DOHH2 (cell line): ENCODE results near the gene IMMP2L.

Source experiments
- H3F3A ChIP-seq: fragments of 200-600 bp; sonication (generic), shearing (Covaris generic); 2 replicates; pipeline ENCODE4 v1.6.0; 2016; ENCODE audit warnings: antibody characterized with exemption, mild to moderate bottlenecking; ENCODE audit not compliant: control insufficient read depth, insufficient read depth
- H3K27ac ChIP-seq: fragments of 200-600 bp; sonication (generic); 2 replicates; pipeline ENCODE4 v1.5.1; 2014; ENCODE audit warnings: low read depth, mild to moderate bottlenecking, low read length, moderate library complexity
- H3K27me3 ChIP-seq: fragments of 200-600 bp; sonication (generic); 2 replicates; pipeline ENCODE4 v1.6.1; 2014; ENCODE audit warnings: mild to moderate bottlenecking, low read length, mixed read lengths; ENCODE audit not compliant: control insufficient read depth
- H3K36me3 ChIP-seq: fragments of 200-600 bp; sonication (generic); 2 replicates; pipeline ENCODE4 v1.6.1; 2014; ENCODE audit warnings: mild to moderate bottlenecking, low read length, moderate library complexity, mixed read lengths; ENCODE audit not compliant: control insufficient read depth
- H3K4me1 ChIP-seq: fragments of 200-600 bp; sonication (generic); 2 replicates; pipeline ENCODE4 v1.6.1; 2014; ENCODE audit warnings: mild to moderate bottlenecking, low read length, mixed read lengths; ENCODE audit not compliant: control insufficient read depth
- H3K4me2 ChIP-seq: fragments of 200-600 bp; sonication (generic); 2 replicates; pipeline ENCODE4 v1.6.0; 2014; ENCODE audit warnings: mild to moderate bottlenecking, low read length, moderate library complexity
- H3K4me3 ChIP-seq: fragments of 200-600 bp; sonication (generic); 2 replicates; pipeline ENCODE4 v1.5.1; 2014; ENCODE audit warnings: mild to moderate bottlenecking, low read length, mixed read lengths
- H3K79me2 ChIP-seq: fragments of 200-600 bp; sonication (generic); 2 replicates; pipeline ENCODE4 v1.6.1; 2014; ENCODE audit warnings: mild to moderate bottlenecking, low read length, mixed read lengths; ENCODE audit not compliant: control insufficient read depth
- H3K9me2 ChIP-seq: fragments of 200-600 bp; sonication (generic); replicated peaks from 2 replicates; pipeline ENCODE4 v1.6.1; 2014; ENCODE audit warnings: mild to moderate bottlenecking, low read length, mixed read lengths; ENCODE audit not compliant: control insufficient read depth
- H3K9me3 ChIP-seq: fragments of 200-600 bp; sonication (generic); 2 replicates; pipeline ENCODE4 v1.6.1; 2014; ENCODE audit warnings: antibody characterized with exemption, low read length, mixed read lengths; ENCODE audit not compliant: control insufficient read depth, insufficient read depth
- H4K20me1 ChIP-seq: fragments of 200-600 bp; sonication (generic); 2 replicates; pipeline ENCODE4 v1.6.0; 2014; ENCODE audit warnings: low read depth, mild to moderate bottlenecking, antibody characterized with exemption, low read length, moderate library complexity; ENCODE audit not compliant: control insufficient read depth, insufficient read depth
- CTCF ChIP-seq: fragments of 200-600 bp; sonication (generic); IDR thresholded peaks from one replicate; pipeline ENCODE4 v1.5.1; 2014; ENCODE audit warnings: antibody characterized with exemption, mild to moderate bottlenecking, low read depth, low read length; ENCODE audit not compliant: poor library complexity, severe bottlenecking
- EZH2phosphoT487 ChIP-seq: fragments of 200-600 bp; sonication (generic); IDR thresholded peaks from 2 replicates; pipeline ENCODE4 v1.6.1; 2017; ENCODE audit warnings: borderline replicate concordance, mild to moderate bottlenecking, antibody characterized with exemption, low read length, moderate library complexity, mixed read lengths

IMMP2L gene

GRCh38 chr7:110625294-110625693 lies 937.0 kb downstream of the IMMP2L start:
- H3K27ac ChIP-seq = no peak overlapping the region
- H3K9me3 ChIP-seq = no peaks in the 10 kb centered on the region
- H4K20me1 ChIP-seq = no peaks in the 10 kb centered on the region
- no peaks in the 10 kb centered on the region for H3K27me3 ChIP-seq
- H3K4me3 ChIP-seq = no peak overlapping the region
- H3K9me2 ChIP-seq = no peaks in the 10 kb centered on the region
- no peak overlapping the region for H3K4me2 ChIP-seq
- no peaks in the 10 kb centered on the region for H3K79me2 ChIP-seq
- no peaks in the 10 kb centered on the region for H3K36me3 ChIP-seq
- H3K4me1 ChIP-seq = no peaks in the 10 kb centered on the region
- no peaks in the 10 kb centered on the region for H3F3A ChIP-seq
- no peak for TF ChIP-seq EZH2phosphoT487
- TF ChIP-seq CTCF = no peak

GRCh38 chr7:110623436-110623835 lies 938.9 kb downstream of the IMMP2L start:
- no peak overlapping the region for H3K27ac ChIP-seq
- H3K4me1 ChIP-seq = no peaks in the 10 kb centered on the region
- no peaks in the 10 kb centered on the region for H3K9me2 ChIP-seq
- H3K4me2 ChIP-seq = no peak overlapping the region
- no peaks in the 10 kb centered on the region for H3K36me3 ChIP-seq
- TF ChIP-seq CTCF (no peak), EZH2phosphoT487 (no peak)
- no peaks in the 10 kb centered on the region for H3F3A ChIP-seq
- H3K9me3 ChIP-seq = no peaks in the 10 kb centered on the region
- H4K20me1 ChIP-seq = no peaks in the 10 kb centered on the region
- H3K27me3 ChIP-seq = no peaks in the 10 kb centered on the region
- H3K79me2 ChIP-seq = no peaks in the 10 kb centered on the region
- H3K4me3 ChIP-seq = no peak overlapping the region

GRCh38 chr7:110621289-110621688 lies 941.0 kb downstream of the IMMP2L start:
- H3F3A ChIP-seq = no peaks in the 10 kb centered on the region
- no peaks in the 10 kb centered on the region for H3K4me1 ChIP-seq
- no peak overlapping the region for H3K27ac ChIP-seq
- no peak overlapping the region for H3K4me2 ChIP-seq
- no peaks in the 10 kb centered on the region for H3K79me2 ChIP-seq
- H3K9me2 ChIP-seq = no peaks in the 10 kb centered on the region
- H3K27me3 ChIP-seq = no peaks in the 10 kb centered on the region
- no peaks in the 10 kb centered on the region for H3K9me3 ChIP-seq
- TF ChIP-seq CTCF (no peak), EZH2phosphoT487 (no peak)
- H4K20me1 ChIP-seq = no peaks in the 10 kb centered on the region
- H3K4me3 ChIP-seq = no peak overlapping the region
- H3K36me3 ChIP-seq = no peaks in the 10 kb centered on the region
